Measurements from ENCODE around the gene ZNF426.

DNA sequence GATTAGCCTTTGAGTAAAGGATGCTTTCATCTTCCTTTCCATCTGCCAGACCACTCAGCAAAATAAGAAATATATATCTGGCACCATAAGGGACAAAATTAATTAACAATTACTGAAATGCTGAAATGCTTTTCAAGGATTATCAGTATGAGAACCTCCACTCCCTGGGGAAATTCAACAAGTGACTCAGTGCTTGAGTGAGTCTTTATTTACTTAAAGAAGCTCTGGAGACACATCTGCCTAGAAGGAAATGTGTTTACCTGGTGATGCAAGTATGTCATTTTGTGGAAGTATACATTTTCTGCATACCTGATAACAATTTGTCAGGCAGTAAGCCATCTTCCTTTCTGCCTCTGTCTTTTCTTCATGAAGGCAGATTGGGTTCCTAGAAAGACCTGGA, 63.5 kb downstream of the ZNF426 start:
- TF ChIP-seq CEBPB (IDR thresholded peaks at IDR 0.05; ENCODE audit: borderline replicate concordance, low read depth, low read length) (no peak), TCF7L2 (IDR thresholded peaks at IDR 0.05; ENCODE audit: low read depth, low read length) (no peak), TCF12 (IDR thresholded peaks at IDR 0.05) (no peak), TCF12 (CRISPR knock-in tag; IDR thresholded peaks at IDR 0.05) (no peak), ZNF775 (CRISPR knock-in tag; IDR thresholded peaks at IDR 0.05; ENCODE audit: borderline replicate concordance) (no peak), ZNF572 (CRISPR knock-in tag; IDR thresholded peaks at IDR 0.05) (no peak), ZNF614 (CRISPR knock-in tag; IDR thresholded peaks at IDR 0.05; ENCODE audit: borderline replicate concordance) (no peak)
- TF ChIP-seq, protein P1, sequence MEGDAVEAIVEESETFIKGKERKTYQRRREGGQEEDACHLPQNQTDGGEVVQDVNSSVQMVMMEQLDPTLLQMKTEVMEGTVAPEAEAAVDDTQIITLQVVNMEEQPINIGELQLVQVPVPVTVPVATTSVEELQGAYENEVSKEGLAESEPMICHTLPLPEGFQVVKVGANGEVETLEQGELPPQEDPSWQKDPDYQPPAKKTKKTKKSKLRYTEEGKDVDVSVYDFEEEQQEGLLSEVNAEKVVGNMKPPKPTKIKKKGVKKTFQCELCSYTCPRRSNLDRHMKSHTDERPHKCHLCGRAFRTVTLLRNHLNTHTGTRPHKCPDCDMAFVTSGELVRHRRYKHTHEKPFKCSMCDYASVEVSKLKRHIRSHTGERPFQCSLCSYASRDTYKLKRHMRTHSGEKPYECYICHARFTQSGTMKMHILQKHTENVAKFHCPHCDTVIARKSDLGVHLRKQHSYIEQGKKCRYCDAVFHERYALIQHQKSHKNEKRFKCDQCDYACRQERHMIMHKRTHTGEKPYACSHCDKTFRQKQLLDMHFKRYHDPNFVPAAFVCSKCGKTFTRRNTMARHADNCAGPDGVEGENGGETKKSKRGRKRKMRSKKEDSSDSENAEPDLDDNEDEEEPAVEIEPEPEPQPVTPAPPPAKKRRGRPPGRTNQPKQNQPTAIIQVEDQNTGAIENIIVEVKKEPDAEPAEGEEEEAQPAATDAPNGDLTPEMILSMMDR (CRISPR knock-in tag; IDR thresholded peaks at IDR 0.05) = no peak
